ENCODE measurements around the gene TGFB1. TPM values are rescaled to one million over a fixed set of nuclear protein-coding genes. Genes with fewer than 3 reads are reported as not detected.

Gene TGFB1
- total RNA-seq, 1 experiment from 2014 or later, result 10.4 TPM

DNA sequence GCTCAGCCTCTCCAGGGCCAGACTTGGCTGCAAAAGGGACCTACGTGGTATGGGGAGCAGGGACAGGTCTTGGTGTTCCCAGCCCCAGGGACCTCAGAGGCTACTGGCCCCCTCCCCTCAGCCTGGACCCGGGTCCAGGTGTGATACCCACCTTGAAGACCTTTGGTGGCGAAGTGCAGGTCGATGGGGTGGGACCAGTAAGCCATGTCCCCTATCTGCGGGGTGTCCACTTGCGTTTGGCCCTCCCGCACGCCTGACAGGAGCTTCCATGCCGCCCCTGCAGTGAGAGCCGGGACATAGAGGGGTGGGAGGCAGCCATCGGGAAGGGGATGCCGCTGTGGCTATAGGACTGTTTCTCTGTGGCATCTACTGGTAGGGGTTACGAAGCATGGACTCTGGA is 4.0 kb upstream of the TGFB1 start:
- TF ChIP-seq, protein P1, sequence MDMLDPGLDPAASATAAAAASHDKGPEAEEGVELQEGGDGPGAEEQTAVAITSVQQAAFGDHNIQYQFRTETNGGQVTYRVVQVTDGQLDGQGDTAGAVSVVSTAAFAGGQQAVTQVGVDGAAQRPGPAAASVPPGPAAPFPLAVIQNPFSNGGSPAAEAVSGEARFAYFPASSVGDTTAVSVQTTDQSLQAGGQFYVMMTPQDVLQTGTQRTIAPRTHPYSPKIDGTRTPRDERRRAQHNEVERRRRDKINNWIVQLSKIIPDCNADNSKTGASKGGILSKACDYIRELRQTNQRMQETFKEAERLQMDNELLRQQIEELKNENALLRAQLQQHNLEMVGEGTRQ (CRISPR knock-in tag; IDR thresholded peaks at IDR 0.05), result no peak
- TF ChIP-seq CREM (CRISPR knock-in tag; IDR thresholded peaks at IDR 0.05) (no peak), HMGA2 (CRISPR knock-in tag; IDR thresholded peaks at IDR 0.05) (no peak), ESRRA (CRISPR knock-in tag; IDR thresholded peaks at IDR 0.05; ENCODE audit: borderline replicate concordance) (no peak), CBFB (CRISPR knock-in tag; IDR thresholded peaks at IDR 0.05; ENCODE audit: low read depth) (no peak), RELA (CRISPR knock-in tag; IDR thresholded peaks at IDR 0.05; ENCODE audit: borderline replicate concordance) (no peak), ZNF396 (CRISPR knock-in tag; IDR thresholded peaks at IDR 0.05; ENCODE audit: borderline replicate concordance) (no peak)
- TF ChIP-seq, protein P2, sequence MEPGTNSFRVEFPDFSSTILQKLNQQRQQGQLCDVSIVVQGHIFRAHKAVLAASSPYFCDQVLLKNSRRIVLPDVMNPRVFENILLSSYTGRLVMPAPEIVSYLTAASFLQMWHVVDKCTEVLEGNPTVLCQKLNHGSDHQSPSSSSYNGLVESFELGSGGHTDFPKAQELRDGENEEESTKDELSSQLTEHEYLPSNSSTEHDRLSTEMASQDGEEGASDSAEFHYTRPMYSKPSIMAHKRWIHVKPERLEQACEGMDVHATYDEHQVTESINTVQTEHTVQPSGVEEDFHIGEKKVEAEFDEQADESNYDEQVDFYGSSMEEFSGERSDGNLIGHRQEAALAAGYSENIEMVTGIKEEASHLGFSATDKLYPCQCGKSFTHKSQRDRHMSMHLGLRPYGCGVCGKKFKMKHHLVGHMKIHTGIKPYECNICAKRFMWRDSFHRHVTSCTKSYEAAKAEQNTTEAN (CRISPR knock-in tag; IDR thresholded peaks at IDR 0.05), result no peak
- TF ChIP-seq, protein P3, sequence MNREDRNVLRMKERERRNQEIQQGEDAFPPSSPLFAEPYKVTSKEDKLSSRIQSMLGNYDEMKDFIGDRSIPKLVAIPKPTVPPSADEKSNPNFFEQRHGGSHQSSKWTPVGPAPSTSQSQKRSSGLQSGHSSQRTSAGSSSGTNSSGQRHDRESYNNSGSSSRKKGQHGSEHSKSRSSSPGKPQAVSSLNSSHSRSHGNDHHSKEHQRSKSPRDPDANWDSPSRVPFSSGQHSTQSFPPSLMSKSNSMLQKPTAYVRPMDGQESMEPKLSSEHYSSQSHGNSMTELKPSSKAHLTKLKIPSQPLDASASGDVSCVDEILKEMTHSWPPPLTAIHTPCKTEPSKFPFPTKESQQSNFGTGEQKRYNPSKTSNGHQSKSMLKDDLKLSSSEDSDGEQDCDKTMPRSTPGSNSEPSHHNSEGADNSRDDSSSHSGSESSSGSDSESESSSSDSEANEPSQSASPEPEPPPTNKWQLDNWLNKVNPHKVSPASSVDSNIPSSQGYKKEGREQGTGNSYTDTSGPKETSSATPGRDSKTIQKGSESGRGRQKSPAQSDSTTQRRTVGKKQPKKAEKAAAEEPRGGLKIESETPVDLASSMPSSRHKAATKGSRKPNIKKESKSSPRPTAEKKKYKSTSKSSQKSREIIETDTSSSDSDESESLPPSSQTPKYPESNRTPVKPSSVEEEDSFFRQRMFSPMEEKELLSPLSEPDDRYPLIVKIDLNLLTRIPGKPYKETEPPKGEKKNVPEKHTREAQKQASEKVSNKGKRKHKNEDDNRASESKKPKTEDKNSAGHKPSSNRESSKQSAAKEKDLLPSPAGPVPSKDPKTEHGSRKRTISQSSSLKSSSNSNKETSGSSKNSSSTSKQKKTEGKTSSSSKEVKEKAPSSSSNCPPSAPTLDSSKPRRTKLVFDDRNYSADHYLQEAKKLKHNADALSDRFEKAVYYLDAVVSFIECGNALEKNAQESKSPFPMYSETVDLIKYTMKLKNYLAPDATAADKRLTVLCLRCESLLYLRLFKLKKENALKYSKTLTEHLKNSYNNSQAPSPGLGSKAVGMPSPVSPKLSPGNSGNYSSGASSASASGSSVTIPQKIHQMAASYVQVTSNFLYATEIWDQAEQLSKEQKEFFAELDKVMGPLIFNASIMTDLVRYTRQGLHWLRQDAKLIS (CRISPR knock-in tag; IDR thresholded peaks at IDR 0.05; ENCODE audit: borderline replicate concordance), result no peak
- TF ChIP-seq, protein P4, sequence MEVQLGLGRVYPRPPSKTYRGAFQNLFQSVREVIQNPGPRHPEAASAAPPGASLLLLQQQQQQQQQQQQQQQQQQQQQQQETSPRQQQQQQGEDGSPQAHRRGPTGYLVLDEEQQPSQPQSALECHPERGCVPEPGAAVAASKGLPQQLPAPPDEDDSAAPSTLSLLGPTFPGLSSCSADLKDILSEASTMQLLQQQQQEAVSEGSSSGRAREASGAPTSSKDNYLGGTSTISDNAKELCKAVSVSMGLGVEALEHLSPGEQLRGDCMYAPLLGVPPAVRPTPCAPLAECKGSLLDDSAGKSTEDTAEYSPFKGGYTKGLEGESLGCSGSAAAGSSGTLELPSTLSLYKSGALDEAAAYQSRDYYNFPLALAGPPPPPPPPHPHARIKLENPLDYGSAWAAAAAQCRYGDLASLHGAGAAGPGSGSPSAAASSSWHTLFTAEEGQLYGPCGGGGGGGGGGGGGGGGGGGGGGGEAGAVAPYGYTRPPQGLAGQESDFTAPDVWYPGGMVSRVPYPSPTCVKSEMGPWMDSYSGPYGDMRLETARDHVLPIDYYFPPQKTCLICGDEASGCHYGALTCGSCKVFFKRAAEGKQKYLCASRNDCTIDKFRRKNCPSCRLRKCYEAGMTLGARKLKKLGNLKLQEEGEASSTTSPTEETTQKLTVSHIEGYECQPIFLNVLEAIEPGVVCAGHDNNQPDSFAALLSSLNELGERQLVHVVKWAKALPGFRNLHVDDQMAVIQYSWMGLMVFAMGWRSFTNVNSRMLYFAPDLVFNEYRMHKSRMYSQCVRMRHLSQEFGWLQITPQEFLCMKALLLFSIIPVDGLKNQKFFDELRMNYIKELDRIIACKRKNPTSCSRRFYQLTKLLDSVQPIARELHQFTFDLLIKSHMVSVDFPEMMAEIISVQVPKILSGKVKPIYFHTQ (CRISPR knock-in tag; IDR thresholded peaks at IDR 0.05), result no peak
- TF ChIP-seq, protein P5, sequence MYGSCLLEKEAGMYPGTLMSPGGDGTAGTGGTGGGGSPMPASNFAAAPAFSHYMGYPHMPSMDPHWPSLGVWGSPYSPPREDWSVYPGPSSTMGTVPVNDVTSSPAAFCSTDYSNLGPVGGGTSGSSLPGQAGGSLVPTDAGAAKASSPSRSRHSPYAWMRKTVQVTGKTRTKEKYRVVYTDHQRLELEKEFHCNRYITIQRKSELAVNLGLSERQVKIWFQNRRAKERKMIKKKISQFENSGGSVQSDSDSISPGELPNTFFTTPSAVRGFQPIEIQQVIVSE (CRISPR knock-in tag; IDR thresholded peaks at IDR 0.05; ENCODE audit: borderline replicate concordance), result no peak
- no peak overlapping the region for H3K27ac Mint-ChIP-seq
- ATAC-seq, result no peak
- no peak for DNase-seq (ENCODE audit: low spot score)
- no peaks in the 10 kb centered on the region for H3K36me3 Mint-ChIP-seq
- CTCF ChIA-PET, result interaction anchor here (1.0 to 1.3 kb wide), 2 partner anchors 8 to 9 kb away, joined by 3 read pairs; no protein-coding TSS in a partner anchor
- POLR2A ChIA-PET, result no interaction called here
- H3K27me3 Mint-ChIP-seq (ENCODE audit: low read depth), result peaks cover 17% of the 10 kb centered on the region
- H3K9me3 Mint-ChIP-seq, result no peaks in the 10 kb centered on the region
- H3K4me3 Mint-ChIP-seq, result no peak overlapping the region
- peaks cover 3% of the 10 kb centered on the region; the same call in 1 of the 2 replicates for H3K4me1 Mint-ChIP-seq

DNA sequence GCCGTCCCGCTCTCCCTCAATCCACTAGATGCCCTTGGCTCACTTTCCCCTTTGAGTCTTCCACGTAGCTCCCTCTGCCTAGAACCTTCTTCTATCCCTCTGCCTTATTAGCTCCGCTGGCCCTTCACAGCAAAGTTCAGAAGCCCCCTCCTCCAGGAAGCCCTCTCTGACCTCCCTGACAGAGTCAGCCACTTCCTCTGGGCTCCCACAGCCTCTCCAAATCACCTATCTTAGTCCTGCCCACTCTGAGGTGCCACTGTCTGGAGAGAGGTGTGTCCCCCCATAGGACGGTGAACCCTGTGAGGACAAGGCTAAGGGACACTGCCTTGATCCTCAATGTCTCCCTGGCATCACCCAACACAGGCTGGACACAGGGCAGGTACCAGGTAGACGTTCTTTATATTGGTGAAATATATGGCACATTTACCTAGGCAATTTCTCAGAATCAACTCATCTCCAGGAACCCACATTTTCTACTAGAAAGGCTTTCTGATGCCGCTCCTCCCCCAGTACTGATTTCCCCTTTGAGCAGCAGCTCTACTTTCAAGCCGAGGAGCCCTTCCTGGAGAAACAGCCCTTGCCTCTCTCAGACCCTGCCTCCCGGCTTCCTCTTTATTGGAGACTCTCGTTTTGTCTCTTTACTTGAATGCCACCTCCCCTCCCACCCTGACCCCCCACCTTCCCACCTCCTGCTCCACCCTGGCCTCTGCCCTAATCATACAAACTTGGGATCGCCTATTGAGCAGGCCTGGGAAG is 3.4 kb upstream of the TGFB1 start:
- no peak overlapping the region for H3K4me3 Mint-ChIP-seq
- H3K27me3 Mint-ChIP-seq (ENCODE audit: low read depth), result peaks cover 23% of the 10 kb centered on the region
- H3K36me3 Mint-ChIP-seq, result no peaks in the 10 kb centered on the region
- peaks cover 5% of the 10 kb centered on the region for H3K4me1 Mint-ChIP-seq
- CTCF ChIA-PET, result interaction anchor here (1.0 to 6.2 kb wide), 4 partner anchors 9 to 31 kb away, joined by 3 to 44 read pairs (median 4); no protein-coding TSS in a partner anchor
- DNase-seq (ENCODE audit: low spot score) (no peak), ATAC-seq (no peak)
- no peak overlapping the region for H3K27ac Mint-ChIP-seq
- H3K9me3 Mint-ChIP-seq, result no peaks in the 10 kb centered on the region
- POLR2A ChIA-PET, result no interaction called here
- TF ChIP-seq NR3C1 (CRISPR knock-in tag; conservative IDR thresholded peaks at IDR 0.05; ENCODE audit: low read depth), result no peak
- TF ChIP-seq ELF4 (CRISPR knock-in tag; IDR thresholded peaks at IDR 0.05; ENCODE audit: low read depth), result no peak
- no peak for TF ChIP-seq TCF7 (CRISPR knock-in tag; IDR thresholded peaks at IDR 0.05; ENCODE audit: low read depth)
- no peak for TF ChIP-seq RORB (CRISPR knock-in tag; IDR thresholded peaks at IDR 0.05)
- TF ChIP-seq, protein P6, sequence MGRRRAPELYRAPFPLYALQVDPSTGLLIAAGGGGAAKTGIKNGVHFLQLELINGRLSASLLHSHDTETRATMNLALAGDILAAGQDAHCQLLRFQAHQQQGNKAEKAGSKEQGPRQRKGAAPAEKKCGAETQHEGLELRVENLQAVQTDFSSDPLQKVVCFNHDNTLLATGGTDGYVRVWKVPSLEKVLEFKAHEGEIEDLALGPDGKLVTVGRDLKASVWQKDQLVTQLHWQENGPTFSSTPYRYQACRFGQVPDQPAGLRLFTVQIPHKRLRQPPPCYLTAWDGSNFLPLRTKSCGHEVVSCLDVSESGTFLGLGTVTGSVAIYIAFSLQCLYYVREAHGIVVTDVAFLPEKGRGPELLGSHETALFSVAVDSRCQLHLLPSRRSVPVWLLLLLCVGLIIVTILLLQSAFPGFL (CRISPR knock-in tag; IDR thresholded peaks at IDR 0.05; ENCODE audit: borderline replicate concordance), result no peak
- TF ChIP-seq SP1 (CRISPR knock-in tag; conservative IDR thresholded peaks at IDR 0.05), result no peak
- TF ChIP-seq FOXJ3 (CRISPR knock-in tag; IDR thresholded peaks at IDR 0.05; ENCODE audit: borderline replicate concordance), result no peak
- TF ChIP-seq ZNF138 (CRISPR knock-in tag; conservative IDR thresholded peaks at IDR 0.05), result no peak
- TF ChIP-seq, protein P7, sequence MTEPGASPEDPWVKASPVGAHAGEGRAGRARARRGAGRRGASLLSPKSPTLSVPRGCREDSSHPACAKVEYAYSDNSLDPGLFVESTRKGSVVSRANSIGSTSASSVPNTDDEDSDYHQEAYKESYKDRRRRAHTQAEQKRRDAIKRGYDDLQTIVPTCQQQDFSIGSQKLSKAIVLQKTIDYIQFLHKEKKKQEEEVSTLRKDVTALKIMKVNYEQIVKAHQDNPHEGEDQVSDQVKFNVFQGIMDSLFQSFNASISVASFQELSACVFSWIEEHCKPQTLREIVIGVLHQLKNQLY (CRISPR knock-in tag; IDR thresholded peaks at IDR 0.05), result no peak
